ENCODE measurements around the gene ZBTB25.

DNA sequence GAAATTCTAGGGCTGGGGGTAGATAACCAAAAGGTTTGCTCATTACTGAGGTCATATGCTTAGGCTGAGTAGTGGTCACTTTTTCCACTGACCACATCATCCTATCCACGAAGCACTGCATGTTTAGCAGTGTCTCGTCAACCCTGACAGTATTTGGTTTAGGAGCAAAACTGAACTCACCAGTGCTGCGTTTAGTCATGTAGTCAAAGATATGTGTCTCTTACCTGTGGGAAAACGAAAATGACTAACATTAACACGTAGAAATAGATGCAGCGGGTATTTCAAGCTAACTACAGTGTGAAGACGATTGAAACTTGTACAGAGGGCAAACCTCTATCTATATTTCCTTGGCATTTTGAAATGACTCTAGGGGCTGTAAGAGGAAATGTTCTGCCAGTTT, 80.9 kb downstream of the ZBTB25 start:
- TF ChIP-seq EP300 (IDR thresholded peaks at IDR 0.05) (no peak), CTCF (IDR thresholded peaks at IDR 0.05) (no peak)
